SK-N-SH (cell line): ENCODE data around the gene SIRT5.

Source experiments
- EZH2phosphoT487 ChIP-seq: fragments of 200-600 bp; sonication (generic); IDR thresholded peaks from 2 replicates; pipeline ENCODE4 v1.6.1; 2017; ENCODE audit warnings: low read depth, mixed run types, mild to moderate bottlenecking, antibody characterized with exemption, moderate library complexity, borderline replicate concordance
- FOXJ3 ChIP-seq: sonication (generic); formaldehyde crosslinking; IDR thresholded peaks from 2 replicates; pipeline ENCODE4 v1.5.1; 2020; ENCODE audit warnings: mild to moderate bottlenecking, missing genetic modification reagents
- POLR2AphosphoS5 ChIP-seq: IDR thresholded peaks from 2 replicates; pipeline ENCODE4 v1.6.1; 2012; ENCODE audit warnings: low read depth, low read length
- REST ChIP-seq: IDR thresholded peaks from 2 replicates; pipeline ENCODE4 v1.6.1; 2012; ENCODE audit warnings: mild to moderate bottlenecking, low read depth, low read length, moderate library complexity

DNA sequence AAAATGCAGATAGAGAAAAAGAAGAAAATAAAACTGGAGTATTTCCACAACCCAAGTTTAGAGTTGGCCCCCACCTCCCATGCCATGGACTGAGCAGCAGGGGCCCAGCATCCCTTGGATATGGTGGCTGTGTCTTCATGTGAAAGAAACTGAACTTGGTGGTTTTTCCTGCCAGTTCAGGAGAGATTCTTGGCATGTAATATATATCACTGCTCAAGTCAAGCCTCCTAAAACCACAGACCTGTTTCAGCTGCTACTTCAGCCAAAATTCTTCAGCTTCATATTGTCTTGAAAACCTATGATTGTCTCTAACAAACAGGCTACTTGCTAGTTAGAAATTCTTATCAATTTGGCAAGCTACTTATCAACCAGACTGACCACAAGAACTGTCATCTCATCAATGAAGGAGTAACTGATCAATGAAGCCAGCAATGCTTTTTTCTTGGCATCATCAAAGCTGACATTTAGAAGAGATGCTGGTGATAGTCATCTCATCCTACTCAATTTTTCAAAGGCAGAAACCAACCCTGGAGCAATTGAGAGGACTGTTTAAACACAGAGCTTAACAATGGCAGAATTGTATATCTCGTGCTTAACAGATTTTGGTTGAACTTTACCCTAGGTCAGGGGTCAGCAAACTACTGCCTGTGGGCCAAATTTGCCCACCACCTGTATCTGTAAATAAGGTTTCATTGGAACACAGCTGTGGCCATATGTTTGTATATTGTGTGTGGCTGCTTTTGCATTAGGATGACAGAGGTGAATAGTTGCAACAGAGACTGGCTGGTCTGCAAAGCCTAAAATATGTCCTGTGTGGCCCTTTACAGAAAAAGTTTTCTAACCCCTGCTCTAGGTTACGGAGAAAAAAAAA lies 30.4 kb downstream of the SIRT5 start:
- TF ChIP-seq EZH2phosphoT487 (no peak), FOXJ3 (CRISPR knock-in tag) (no peak), REST (no peak), POLR2AphosphoS5 (no peak)
